NB4 (cell line): ENCODE measurements around the gene UBXN6.

Experiments used
- CTCF ChIP-seq: IDR thresholded peaks from one replicate; pipeline ENCODE4 v1.5.1; 2012; ENCODE audit warnings: low read depth, low read length
- MYC ChIP-seq: IDR thresholded peaks from 2 replicates; pipeline ENCODE4 v1.6.1; 2011; ENCODE audit warnings: low read depth, low read length
- POLR2A ChIP-seq: IDR thresholded peaks from 2 replicates; pipeline ENCODE4 v1.6.1; 2011; ENCODE audit warnings: mild to moderate bottlenecking; ENCODE audit not compliant: insufficient read length; ENCODE audit errors: extremely low read depth

- no peak for TF ChIP-seq CTCF
- no peak for TF ChIP-seq MYC
- TF ChIP-seq POLR2A: no peak
These were observed 1.1 kb downstream of the UBXN6 start for GRCh38 chr19:4456476-4456842.
